Kidney epithelial cell (primary cell): ENCODE data around the gene TBC1D22B. TPM values are rescaled to one million over a fixed set of nuclear protein-coding genes. Genes with fewer than 3 reads are reported as not detected.

Experiments used
- DNase-seq: peaks from one replicate; pipeline ENCODE4 v3.0.0-alpha.2; 2010; ENCODE audit warnings: low read depth
- H3K27me3 ChIP-seq: 2 replicates; pipeline ENCODE4 v1.6.0; 2011; ENCODE audit warnings: low read length; ENCODE audit not compliant: control insufficient read depth, insufficient read depth
- H3K36me3 ChIP-seq: 2 replicates; pipeline ENCODE4 v1.5.1; 2011; ENCODE audit warnings: low read length; ENCODE audit not compliant: control insufficient read depth, insufficient read depth
- H3K4me3 ChIP-seq: 2 replicates; pipeline ENCODE4 v1.5.1; 2011; ENCODE audit warnings: low read depth, mild to moderate bottlenecking, control low read depth, low read length
- CTCF ChIP-seq: IDR thresholded peaks from 2 replicates; pipeline ENCODE4 v1.5.1; 2011; ENCODE audit warnings: mild to moderate bottlenecking, moderate library complexity, low read length, control low read depth, inconsistent platforms; ENCODE audit not compliant: insufficient read depth, poor library complexity, severe bottlenecking
- total RNA-seq: library from RNA; depleted of rRNA; stranded (reverse); fragments of >200 nt; gene quantifications from 2 replicates; pipeline ENCODE4 v1.2.3, GENCODE V29; 2015

TBC1D22B gene
- total RNA-seq, 1 donor from 2014 or later, result 12.7 TPM

GRCh38 chr6:37225350-37226169 is 32.0 kb upstream of the TBC1D22B start:
- H3K36me3 ChIP-seq, result no peaks in the 10 kb centered on the region
- DNase-seq, result no peak
- TF ChIP-seq CTCF, result no peak
- no peaks in the 10 kb centered on the region for H3K27me3 ChIP-seq
- no peak overlapping the region for H3K4me3 ChIP-seq

- H3K36me3 ChIP-seq, result no peaks in the 10 kb centered on the region
- no peaks in the 10 kb centered on the region for H3K27me3 ChIP-seq
- TF ChIP-seq CTCF, result no peak
- no peak overlapping the region for H3K4me3 ChIP-seq
- DNase-seq, result no peak
Observed at GRCh38 chr6:37230104-37230503, 27.5 kb upstream of the TBC1D22B start.

- no peak for DNase-seq
- no peak overlapping the region for H3K4me3 ChIP-seq
- no peaks in the 10 kb centered on the region for H3K27me3 ChIP-seq
- TF ChIP-seq CTCF, result no peak
- no peaks in the 10 kb centered on the region for H3K36me3 ChIP-seq
Observed at GRCh38 chr6:37232430-37233017, 25.0 kb upstream of the TBC1D22B start.

DNA sequence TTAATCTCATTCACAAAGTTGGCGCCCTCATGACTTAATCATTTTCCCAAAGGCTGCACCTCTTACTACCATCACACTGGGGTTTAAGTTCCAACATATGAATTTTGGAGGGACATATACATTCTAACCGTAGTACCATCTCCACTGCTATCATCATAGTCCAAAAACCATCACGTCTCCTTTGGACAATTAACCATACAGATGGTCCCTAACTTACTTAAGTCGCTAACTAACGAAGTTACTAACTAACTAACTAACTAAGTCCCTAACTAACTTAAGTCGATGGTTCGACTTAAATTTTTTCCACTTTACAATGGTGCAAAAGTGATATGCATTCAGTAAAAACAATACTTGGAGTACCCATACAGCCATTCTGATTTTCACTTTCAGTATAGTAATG is 24.0 kb upstream of the TBC1D22B start:
- TF ChIP-seq CTCF, result no peak
- no peaks in the 10 kb centered on the region for H3K27me3 ChIP-seq
- H3K4me3 ChIP-seq, result no peak overlapping the region
- no peak for DNase-seq
- no peaks in the 10 kb centered on the region for H3K36me3 ChIP-seq

GRCh38 chr6:37236921-37237320 is 20.7 kb upstream of the TBC1D22B start:
- H3K36me3 ChIP-seq, result no peaks in the 10 kb centered on the region
- H3K27me3 ChIP-seq, result no peaks in the 10 kb centered on the region
- H3K4me3 ChIP-seq, result no peak overlapping the region
- TF ChIP-seq CTCF, result no peak
- DNase-seq, result no peak
